HL-60/S4 treated with retinoic acid at 250 ng/mL for 4 days and 3 days (cell line): Measurements from ENCODE around the gene KIFC3.
"Not testable (repeated sequence)": the region's sequence is repeated elsewhere in the genome, so short reads cannot be mapped to it uniquely, and the experiment has no call there.

Experiments used
- in situ Hi-C: fragments of 300-500 bp; cut with MboI; formaldehyde crosslinking; loops from 2 replicates; pipeline ENCODE4 v1.7.0; 2022; ENCODE audit warnings: low sequenced_read_pairs

The KIFC3 gene

GRCh38 chr16:57807252-57807967 lies 5.1 kb upstream of the KIFC3 start:
- in situ Hi-C loops: no loop called here

DNA sequence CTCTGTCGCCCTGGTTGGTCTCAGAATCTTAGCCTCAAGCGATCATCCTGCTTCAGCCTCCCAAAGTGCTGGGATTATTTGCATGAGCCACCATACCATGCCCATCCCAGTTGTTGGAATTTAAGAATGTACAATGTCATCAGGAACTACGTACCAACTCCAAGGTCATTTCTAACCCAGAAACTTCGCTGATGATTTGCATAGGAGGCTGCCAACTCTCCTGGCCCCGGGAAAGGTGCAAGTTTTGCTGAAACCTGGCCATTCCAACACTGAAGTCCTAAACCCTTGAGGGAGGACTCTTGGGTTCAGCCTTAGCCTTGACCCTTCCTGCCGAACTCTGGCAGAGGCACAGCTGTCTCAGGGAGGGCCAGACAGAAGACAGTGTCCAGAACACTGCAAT lies 2.9 kb upstream of the KIFC3 start:
- in situ Hi-C loops: no loop called here

GRCh38 chr16:57804111-57804837 lies 2.0 kb upstream of the KIFC3 start:
- in situ Hi-C loops: no loop called here

DNA sequence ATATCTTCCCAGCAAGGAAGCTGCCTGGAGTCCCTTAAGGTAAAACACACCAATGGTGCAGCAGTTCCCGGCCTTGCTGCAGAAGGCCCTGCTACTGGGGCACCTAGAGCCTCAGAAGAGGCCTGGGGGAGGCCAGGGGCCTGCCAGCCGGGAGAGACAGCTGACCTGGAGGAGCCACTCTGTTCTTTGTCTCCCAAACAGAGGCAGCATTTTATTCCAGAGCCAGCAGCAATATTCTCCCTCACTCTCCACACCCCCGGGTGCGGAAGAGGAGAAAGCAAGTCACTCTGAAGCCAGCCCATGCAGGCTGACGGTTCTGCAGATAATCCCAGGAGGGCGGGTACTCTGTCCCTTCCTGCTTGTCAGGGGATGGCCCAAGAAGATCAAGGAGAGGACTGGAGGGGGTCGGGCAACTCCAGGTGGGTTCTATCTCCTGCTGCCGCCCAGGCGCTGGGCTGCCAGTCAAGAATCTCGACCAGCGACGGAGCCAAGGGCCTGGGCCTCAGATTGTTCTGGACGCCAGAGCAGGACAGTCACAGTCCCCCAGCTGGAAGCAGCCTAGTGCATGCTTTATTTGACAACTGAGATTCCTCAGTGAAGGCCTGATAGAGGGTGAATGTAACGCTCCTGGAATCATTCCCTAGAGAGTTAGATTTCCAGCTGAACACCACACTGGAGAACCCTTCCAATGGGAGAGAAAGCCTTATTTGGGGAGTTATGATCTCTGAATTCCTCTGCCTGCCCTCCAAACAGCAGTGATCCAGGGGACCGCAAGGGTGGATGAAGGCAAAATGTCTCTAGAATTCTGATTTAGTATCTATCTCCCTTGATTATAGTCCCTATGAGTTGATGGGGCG lies 1.1 kb upstream of the KIFC3 start:
- in situ Hi-C loops: no loop called here

DNA sequence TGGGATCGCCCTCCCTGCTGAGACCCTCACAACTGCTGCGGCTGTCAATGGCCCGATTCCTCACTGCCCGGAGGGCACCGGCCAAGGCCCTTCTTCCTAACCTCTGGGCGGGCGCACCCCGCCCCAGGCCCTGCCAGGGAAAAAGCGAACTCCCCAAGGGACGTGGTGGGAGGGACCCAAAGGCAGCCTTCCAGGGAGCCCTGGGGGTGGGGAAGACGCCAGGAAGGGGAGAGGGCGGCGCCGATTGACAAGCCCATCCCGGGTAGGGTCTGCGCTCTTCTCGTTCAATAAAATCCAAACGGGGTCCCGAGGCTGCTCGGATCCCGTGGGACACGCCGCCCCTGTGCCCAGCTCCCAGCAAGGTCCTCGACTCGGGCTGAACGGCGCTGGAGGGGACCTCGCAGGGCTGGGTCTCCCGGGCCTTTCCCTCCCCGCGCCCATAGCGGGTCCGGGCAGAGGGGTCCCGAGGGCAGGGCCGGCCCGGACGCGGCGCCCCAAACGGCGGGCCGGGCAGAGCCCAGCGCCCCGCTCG lies 416 bp downstream of the KIFC3 start:
- in situ Hi-C loops: no loop called here

- in situ Hi-C loops: no loop called here
These were observed 1.0 kb downstream of the KIFC3 start for GRCh38 chr16:57801098-57801808.

- in situ Hi-C loops: no loop called here
These were observed 1.8 kb downstream of the KIFC3 start for GRCh38 chr16:57800200-57801097.

DNA sequence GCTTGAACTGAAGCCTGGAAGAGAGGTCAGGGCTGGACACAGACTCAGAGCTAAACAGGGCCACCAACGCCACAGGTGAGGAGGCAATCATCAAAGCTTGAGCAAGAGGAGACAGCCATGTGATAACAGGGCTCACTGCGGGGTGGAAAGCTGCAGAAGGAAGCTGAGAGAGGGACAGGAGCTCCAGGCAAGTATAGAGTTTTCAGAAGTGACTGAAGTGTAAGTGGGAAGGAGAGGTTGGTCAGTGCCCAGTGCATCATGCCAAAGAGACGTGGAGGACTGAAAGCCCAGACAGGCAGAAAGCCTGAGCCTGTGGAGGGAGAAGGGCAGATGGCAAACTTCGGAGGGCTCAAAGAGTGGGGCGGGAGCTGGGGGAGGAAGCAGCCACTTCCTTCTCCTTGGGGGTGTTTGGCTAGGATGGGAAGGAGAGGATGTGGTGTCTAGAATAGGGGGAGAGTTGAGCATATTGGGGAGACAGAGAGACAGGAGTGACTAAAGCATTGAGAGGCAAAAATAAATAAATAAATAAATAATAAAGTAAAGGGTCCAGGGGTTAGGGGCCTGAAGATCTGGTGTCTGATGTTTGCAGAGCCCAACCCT lies 2.6 kb downstream of the KIFC3 start:
- in situ Hi-C loops: no loop called here

GRCh38 chr16:57798953-57799599 lies 3.2 kb downstream of the KIFC3 start:
- in situ Hi-C loops: no loop called here

- in situ Hi-C loops: no loop called here
These were observed 4.0 kb downstream of the KIFC3 start for GRCh38 chr16:57798267-57798810.

- in situ Hi-C loops: no loop called here
These were observed 4.6 kb downstream of the KIFC3 start for GRCh38 chr16:57797526-57798266.

GRCh38 chr16:57797216-57797525 lies 5.1 kb downstream of the KIFC3 start:
- in situ Hi-C loops: no loop called here

- in situ Hi-C loops: not testable (repeated sequence)
These were observed 6.3 kb downstream of the KIFC3 start for GRCh38 chr16:57796014-57796413.

DNA sequence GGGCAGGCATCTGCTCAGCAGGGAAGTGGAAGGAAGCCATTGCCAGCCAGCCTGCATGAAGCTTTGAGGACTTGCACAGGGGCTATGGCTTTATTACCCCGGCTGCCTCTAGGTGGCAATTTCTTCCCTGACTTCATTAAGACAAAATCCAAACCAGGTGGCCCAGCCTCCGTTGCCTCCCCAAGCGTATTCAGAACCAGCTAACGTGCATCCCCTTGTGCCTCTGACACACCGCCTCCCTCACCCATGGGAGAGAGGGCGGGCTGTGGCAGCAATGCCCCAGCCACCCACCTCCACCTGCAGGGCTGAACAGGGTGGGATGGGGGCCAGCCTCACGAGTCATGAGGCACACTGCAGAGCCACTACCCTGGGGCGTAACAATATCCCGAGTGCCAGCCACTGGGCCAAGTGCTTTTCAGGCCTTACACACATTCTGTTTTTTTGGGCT lies 6.8 kb downstream of the KIFC3 start:
- in situ Hi-C loops: no loop called here

DNA sequence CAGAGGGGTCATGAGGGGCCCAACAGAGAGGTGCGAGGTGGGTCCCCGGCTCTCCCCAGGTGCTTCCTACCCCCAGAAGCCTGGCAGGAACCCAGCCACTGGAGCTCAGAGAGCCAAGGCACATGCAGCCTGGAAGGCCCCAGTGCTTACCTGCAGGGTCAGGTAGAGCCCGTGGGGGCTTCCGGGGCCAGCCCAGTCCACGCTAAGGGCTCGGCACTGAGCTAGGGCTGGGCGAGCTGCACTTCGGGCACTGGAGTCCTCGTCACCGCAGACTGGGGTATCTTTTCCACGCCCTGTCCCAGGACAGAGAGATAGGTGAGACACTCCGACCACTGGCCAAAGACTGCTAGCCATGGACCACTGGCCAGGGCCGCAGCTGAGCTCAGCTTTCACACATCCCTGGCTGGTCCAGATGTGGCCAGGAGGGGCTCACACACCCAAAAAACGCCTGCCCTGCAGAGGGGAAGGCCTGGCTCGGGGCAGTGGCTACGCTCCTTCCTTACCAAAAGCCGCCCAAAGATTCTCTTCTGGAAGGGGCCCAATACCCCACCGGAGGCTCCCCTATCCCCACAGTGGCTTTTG lies 7.4 kb downstream of the KIFC3 start:
- in situ Hi-C loops: no loop called here

DNA sequence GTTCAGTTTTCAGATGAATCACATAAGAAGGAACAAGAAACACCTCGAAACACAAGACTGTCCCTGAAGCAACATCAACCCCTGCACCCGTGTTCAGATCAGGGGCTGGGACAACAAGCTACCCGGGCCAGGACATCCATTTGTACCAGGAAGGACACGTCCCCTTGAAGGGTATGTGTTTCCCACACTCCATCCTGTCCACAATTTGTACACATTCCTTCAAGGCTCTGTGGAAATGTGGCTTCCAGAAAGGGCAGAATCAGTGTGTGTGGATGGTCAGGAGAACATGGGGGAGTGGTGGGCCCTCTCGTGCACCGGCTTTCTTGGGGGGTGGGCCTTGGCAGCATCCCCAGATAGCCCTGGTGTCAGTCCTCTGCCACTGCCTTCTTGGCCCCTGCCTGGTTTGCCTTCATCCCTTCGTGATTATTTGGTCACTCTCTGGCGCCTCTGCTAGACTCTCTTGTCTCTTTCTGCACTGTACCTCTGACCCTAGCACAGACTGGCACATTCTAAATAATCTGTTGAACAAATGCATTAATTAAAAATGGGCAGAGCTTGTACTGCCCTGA lies 10.3 kb downstream of the KIFC3 start:
- in situ Hi-C loops: no loop called here

DNA sequence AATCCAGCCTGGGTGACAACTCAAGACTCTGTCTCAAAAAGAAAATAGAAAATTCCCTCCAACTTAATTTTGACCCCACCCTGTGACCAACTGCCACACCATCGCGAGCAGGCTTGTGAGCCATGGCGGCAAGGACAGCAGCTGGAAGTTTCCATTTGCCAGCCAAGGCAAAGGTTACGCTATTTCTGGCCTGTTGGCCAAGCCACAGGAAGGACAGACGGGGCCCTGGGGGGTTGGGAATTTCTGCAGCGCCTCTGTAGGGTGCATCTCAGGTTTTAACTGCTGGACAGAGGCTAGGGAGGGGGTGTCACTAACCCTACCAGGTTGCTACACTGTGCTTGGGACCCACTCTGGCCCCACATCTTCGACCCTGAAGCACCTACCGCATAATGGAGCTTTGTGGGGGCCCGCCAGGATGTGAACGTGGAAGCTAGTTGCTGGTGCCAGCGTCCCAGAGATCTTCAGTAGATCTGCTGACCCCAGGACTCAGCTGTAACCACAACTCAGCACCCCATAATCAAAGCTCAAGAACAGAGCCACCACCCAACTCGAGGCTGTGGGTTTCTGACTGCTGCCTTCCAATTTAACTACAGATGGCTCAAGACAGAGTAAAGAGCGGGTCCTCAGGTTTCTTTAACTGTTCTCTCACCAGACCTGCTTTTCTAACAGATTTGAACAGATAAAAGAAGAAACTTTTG lies 10.9 kb downstream of the KIFC3 start:
- in situ Hi-C loops: no loop called here
